ENCODE results near the gene NACAD. TPM values are rescaled to one million over a fixed set of nuclear protein-coding genes. Genes with fewer than 3 reads are reported as not detected.

Gene NACAD
- total RNA-seq, 1 experiment from 2014 or later: 0.90 TPM

DNA sequence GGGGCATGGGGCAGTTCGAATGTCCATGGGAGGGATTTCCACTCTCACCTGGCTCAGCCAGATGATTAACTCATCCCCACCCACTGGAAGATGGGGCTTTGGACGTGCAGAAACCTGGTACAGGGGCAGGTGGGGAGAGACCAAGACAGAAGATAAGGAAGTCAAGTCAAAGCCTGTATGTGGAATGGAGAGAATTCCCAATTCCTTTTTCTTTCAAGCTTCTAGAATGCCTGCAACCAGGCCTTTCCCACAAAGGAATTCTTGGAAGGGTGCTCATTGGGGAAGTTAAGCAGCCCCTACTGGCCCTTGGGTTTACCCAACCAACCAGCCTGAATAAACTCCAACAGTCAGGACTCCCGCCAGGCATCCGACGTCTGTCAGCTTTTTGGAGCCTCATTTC is 49.7 kb downstream of the NACAD start:
- intact Hi-C loops (cut with micrococcal nuclease; ENCODE audit: unreplicated experiment): no loop called here
- no peak overlapping the region for H3K27ac Mint-ChIP-seq (ENCODE audit: unreplicated experiment)
- no peaks in the 10 kb centered on the region for H3K9me3 Mint-ChIP-seq (ENCODE audit: low read depth, unreplicated experiment)
- H3K27me3 Mint-ChIP-seq (ENCODE audit: unreplicated experiment): no peaks in the 10 kb centered on the region
- H3K36me3 Mint-ChIP-seq (ENCODE audit: insufficient read depth, unreplicated experiment): peaks cover 10% of the 10 kb centered on the region
- peaks cover 17% of the 10 kb centered on the region for H3K4me1 Mint-ChIP-seq (ENCODE audit: low read depth, unreplicated experiment)
- CTCF ChIA-PET: no interaction called here
- no peak overlapping the region for H3K4me3 Mint-ChIP-seq (ENCODE audit: low read depth, unreplicated experiment)
- no TSS peak for BruUV-seq (replicated peaks)
- TF ChIP-seq CTCF (IDR thresholded peaks at IDR 0.05; ENCODE audit: unreplicated experiment): no peak
- no peak for DNase-seq

DNA sequence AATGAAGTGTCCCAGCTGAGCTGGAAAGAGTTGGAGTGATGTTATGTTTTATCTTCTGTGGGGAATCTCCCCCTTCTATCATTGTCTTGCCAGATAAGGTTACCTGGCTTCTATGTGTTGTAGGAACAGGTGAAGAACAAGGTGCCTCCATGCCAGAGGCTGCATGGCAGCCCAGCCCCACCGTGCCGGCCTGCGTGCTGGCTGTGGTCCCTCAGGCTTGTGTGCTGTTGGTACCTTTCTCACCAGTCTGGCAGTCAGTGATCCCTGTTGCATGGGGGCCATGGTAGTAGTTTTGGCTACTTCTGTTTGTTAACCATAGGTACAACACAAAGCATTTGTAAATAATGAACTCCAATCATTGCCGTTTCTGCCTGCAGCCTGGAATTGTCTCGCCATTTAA is 50.9 kb downstream of the NACAD start:
- Mint-ChIP-seq H3K4me1 (ENCODE audit: low read depth, unreplicated experiment) (peaks cover 17% of the 10 kb centered on the region), H3K36me3 (ENCODE audit: insufficient read depth, unreplicated experiment) (peaks cover 7% of the 10 kb centered on the region), H3K27me3 (ENCODE audit: unreplicated experiment) (no peaks in the 10 kb centered on the region), H3K9me3 (ENCODE audit: low read depth, unreplicated experiment) (no peaks in the 10 kb centered on the region), H3K4me3 (ENCODE audit: low read depth, unreplicated experiment) (no peak overlapping the region), H3K27ac (ENCODE audit: unreplicated experiment) (no peak overlapping the region)
- no TSS peak for BruUV-seq (replicated peaks)
- CTCF ChIA-PET: interaction anchor here (0.6 kb wide), 1 partner anchor 975 kb away, joined by 4 read pairs; no protein-coding TSS in a partner anchor
- intact Hi-C loops (cut with micrococcal nuclease; ENCODE audit: unreplicated experiment): no loop called here
- TF ChIP-seq CTCF (IDR thresholded peaks at IDR 0.05; ENCODE audit: unreplicated experiment): no peak
- DNase-seq: no peak

DNA sequence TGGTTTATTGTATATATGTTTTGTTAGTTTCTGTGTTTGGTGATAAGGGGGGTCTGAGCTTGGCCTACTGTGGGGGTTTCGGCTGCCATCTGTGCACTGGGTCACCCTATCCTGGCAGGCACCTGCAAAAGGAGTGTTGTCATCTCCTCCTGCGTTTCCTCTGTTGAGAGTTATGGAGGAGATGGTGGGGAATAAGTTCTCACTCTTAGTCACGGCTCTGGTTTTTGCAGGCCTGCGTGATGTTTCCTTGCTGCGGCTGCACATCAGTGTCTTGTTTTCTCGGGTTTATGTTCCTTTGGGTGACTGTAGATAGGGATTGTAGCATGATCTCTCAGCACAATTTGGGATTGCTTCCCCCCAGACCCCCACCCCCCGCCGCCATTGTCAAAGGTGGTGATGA is 52.0 kb downstream of the NACAD start:
- Mint-ChIP-seq H3K27ac (ENCODE audit: unreplicated experiment) (no peak overlapping the region), H3K36me3 (ENCODE audit: insufficient read depth, unreplicated experiment) (peaks cover 7% of the 10 kb centered on the region), H3K4me1 (ENCODE audit: low read depth, unreplicated experiment) (peaks cover 17% of the 10 kb centered on the region), H3K27me3 (ENCODE audit: unreplicated experiment) (no peaks in the 10 kb centered on the region), H3K4me3 (ENCODE audit: low read depth, unreplicated experiment) (no peak overlapping the region), H3K9me3 (ENCODE audit: low read depth, unreplicated experiment) (no peaks in the 10 kb centered on the region)
- BruUV-seq (replicated peaks): no TSS peak
- DNase-seq: no peak
- TF ChIP-seq CTCF (IDR thresholded peaks at IDR 0.05; ENCODE audit: unreplicated experiment): no peak
- intact Hi-C loops (cut with micrococcal nuclease; ENCODE audit: unreplicated experiment): no loop called here
- CTCF ChIA-PET: interaction anchor here (0.6 kb wide), 1 partner anchor 18 kb away, joined by 3 read pairs; no protein-coding TSS in a partner anchor

DNA sequence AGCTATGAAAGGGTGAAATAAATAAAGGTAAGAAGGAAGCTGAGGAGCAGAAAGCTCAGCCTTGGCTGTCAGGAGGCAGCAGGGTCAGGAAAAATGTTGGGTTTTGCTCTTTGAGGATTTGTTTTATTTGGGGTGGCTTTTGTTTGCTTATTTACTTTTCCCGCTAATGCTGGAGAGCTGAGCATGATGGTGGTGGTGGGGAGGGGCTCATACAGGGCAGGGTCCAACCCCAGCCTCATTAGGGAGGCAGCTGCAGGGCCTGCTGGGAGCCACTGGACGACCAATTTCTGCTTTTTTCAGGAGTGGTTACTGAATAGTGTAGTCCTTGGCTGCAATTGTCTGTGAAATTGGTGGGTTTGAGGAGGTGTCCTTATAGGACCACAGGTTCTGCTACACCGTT is 52.5 kb downstream of the NACAD start:
- Mint-ChIP-seq H3K9me3 (ENCODE audit: low read depth, unreplicated experiment) (no peaks in the 10 kb centered on the region), H3K4me3 (ENCODE audit: low read depth, unreplicated experiment) (no peak overlapping the region), H3K36me3 (ENCODE audit: insufficient read depth, unreplicated experiment) (peaks cover 7% of the 10 kb centered on the region), H3K27me3 (ENCODE audit: unreplicated experiment) (no peaks in the 10 kb centered on the region), H3K4me1 (ENCODE audit: low read depth, unreplicated experiment) (peaks cover 17% of the 10 kb centered on the region), H3K27ac (ENCODE audit: unreplicated experiment) (no peak overlapping the region)
- CTCF ChIA-PET: interaction anchor here (0.5 to 1.2 kb wide), 2 partner anchors 37 to 52 kb away, joined by 4 to 5 read pairs; no protein-coding TSS in a partner anchor
- DNase-seq: no peak
- no TSS peak for BruUV-seq (replicated peaks)
- no peak for TF ChIP-seq CTCF (IDR thresholded peaks at IDR 0.05; ENCODE audit: unreplicated experiment)
- intact Hi-C loops (cut with micrococcal nuclease; ENCODE audit: unreplicated experiment): no loop called here
